Measurements from ENCODE around the gene NR4A3.

DNA sequence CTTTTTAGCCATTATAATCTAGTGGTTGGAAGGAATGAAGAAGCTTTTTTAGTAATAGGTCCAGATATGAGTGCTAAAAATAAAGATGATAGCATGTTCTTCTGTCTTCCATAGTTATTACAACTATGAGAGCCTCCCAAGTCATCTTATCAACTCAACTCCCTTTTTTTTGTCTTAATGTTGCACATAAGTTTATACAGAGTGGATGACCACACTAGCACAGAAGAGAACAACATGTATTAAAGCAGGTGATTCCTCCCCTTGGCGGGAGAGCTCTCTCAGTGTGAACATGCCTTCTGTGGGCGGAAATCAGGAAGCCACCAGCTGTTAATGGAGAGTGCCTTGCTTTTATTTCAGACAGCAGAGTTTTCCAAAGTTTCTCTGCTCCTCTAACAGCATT lies 44.7 kb downstream of the NR4A3 start:
- TF ChIP-seq, protein P1, sequence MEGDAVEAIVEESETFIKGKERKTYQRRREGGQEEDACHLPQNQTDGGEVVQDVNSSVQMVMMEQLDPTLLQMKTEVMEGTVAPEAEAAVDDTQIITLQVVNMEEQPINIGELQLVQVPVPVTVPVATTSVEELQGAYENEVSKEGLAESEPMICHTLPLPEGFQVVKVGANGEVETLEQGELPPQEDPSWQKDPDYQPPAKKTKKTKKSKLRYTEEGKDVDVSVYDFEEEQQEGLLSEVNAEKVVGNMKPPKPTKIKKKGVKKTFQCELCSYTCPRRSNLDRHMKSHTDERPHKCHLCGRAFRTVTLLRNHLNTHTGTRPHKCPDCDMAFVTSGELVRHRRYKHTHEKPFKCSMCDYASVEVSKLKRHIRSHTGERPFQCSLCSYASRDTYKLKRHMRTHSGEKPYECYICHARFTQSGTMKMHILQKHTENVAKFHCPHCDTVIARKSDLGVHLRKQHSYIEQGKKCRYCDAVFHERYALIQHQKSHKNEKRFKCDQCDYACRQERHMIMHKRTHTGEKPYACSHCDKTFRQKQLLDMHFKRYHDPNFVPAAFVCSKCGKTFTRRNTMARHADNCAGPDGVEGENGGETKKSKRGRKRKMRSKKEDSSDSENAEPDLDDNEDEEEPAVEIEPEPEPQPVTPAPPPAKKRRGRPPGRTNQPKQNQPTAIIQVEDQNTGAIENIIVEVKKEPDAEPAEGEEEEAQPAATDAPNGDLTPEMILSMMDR (IDR thresholded peaks at IDR 0.05): no peak
- TF ChIP-seq POLR2A (IDR thresholded peaks at IDR 0.05): no peak

Data from right lobe of liver (tissue), 4 donors.